Measurements from ENCODE around the gene ODAD3. TPM values are rescaled to one million over a fixed set of nuclear protein-coding genes. Genes with fewer than 3 reads are reported as not detected.
"Not testable (repeated sequence)": the region's sequence is repeated elsewhere in the genome, so short reads cannot be mapped to it uniquely, and the experiment has no call there.

The ODAD3 gene
- total RNA-seq, 1 experiment from 2014 or later, result 1.9 TPM

DNA sequence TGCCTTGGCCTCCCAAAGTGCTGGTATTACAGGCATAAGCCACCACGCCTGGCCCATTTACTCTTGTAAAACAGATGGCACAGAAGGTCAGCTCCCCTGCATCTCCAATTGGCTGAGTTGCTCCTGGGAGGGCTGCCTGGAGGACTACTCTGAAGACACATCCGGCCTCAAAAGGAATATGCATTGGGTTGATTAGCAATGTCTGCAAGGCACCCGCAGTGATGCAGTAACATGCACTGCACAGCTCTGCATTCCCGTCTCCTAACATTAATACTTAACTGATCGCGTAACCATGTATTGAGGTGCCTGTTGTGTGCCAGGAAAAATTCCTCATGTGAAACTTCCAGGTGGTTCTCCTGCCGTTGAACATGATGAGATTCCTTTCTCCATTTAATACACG lies 40.9 kb upstream of the ODAD3 start:
- POLR2A ChIA-PET, result no interaction called here
- H3K4me1 ChIP-seq (ENCODE audit: control insufficient read depth, insufficient read depth, low read length), result no peaks in the 10 kb centered on the region
- H3K27ac ChIP-seq (ENCODE audit: low read length), result no peak overlapping the region
- ATAC-seq (no peak), DNase-seq (ENCODE audit: low read depth, low spot score) (no peak)
- no peaks in the 10 kb centered on the region for H3K27me3 ChIP-seq (ENCODE audit: control insufficient read depth, insufficient read depth, low read length)
- intact Hi-C loops (cut with micrococcal nuclease; ENCODE audit: unreplicated experiment), result no loop called here
- CTCF ChIA-PET, result no interaction called here
- H3K9me3 ChIP-seq (ENCODE audit: control insufficient read depth, insufficient read depth, low read depth, low read length), result no peaks in the 10 kb centered on the region
- TF ChIP-seq, protein P1, sequence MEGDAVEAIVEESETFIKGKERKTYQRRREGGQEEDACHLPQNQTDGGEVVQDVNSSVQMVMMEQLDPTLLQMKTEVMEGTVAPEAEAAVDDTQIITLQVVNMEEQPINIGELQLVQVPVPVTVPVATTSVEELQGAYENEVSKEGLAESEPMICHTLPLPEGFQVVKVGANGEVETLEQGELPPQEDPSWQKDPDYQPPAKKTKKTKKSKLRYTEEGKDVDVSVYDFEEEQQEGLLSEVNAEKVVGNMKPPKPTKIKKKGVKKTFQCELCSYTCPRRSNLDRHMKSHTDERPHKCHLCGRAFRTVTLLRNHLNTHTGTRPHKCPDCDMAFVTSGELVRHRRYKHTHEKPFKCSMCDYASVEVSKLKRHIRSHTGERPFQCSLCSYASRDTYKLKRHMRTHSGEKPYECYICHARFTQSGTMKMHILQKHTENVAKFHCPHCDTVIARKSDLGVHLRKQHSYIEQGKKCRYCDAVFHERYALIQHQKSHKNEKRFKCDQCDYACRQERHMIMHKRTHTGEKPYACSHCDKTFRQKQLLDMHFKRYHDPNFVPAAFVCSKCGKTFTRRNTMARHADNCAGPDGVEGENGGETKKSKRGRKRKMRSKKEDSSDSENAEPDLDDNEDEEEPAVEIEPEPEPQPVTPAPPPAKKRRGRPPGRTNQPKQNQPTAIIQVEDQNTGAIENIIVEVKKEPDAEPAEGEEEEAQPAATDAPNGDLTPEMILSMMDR (IDR thresholded peaks at IDR 0.05), result no peak
- TF ChIP-seq, protein P2, sequence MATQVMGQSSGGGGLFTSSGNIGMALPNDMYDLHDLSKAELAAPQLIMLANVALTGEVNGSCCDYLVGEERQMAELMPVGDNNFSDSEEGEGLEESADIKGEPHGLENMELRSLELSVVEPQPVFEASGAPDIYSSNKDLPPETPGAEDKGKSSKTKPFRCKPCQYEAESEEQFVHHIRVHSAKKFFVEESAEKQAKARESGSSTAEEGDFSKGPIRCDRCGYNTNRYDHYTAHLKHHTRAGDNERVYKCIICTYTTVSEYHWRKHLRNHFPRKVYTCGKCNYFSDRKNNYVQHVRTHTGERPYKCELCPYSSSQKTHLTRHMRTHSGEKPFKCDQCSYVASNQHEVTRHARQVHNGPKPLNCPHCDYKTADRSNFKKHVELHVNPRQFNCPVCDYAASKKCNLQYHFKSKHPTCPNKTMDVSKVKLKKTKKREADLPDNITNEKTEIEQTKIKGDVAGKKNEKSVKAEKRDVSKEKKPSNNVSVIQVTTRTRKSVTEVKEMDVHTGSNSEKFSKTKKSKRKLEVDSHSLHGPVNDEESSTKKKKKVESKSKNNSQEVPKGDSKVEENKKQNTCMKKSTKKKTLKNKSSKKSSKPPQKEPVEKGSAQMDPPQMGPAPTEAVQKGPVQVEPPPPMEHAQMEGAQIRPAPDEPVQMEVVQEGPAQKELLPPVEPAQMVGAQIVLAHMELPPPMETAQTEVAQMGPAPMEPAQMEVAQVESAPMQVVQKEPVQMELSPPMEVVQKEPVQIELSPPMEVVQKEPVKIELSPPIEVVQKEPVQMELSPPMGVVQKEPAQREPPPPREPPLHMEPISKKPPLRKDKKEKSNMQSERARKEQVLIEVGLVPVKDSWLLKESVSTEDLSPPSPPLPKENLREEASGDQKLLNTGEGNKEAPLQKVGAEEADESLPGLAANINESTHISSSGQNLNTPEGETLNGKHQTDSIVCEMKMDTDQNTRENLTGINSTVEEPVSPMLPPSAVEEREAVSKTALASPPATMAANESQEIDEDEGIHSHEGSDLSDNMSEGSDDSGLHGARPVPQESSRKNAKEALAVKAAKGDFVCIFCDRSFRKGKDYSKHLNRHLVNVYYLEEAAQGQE (IDR thresholded peaks at IDR 0.05; ENCODE audit: insufficient read depth in 1 of 2, low read depth in 2 of 2, low read length in 1 of 2), result no peak
- TF ChIP-seq SIN3A (IDR thresholded peaks at IDR 0.05; ENCODE audit: borderline replicate concordance, insufficient read depth, low read depth, low read length) (no peak), TCF7L2 (IDR thresholded peaks at IDR 0.05; ENCODE audit: low read depth, low read length) (no peak), POLR2AphosphoS5 (IDR thresholded peaks at IDR 0.05; ENCODE audit: low read depth, low read length) (no peak)
- in situ Hi-C loops (cut with HindIII; ENCODE audit: low pct_unique_long_range_greater_than_20kb, low sequenced_read_pairs), result no loop called here
- no peaks in the 10 kb centered on the region for H3K36me3 ChIP-seq (ENCODE audit: control insufficient read depth, insufficient read depth, low read length)
- BruUV-seq (replicated peaks), result no TSS peak
- H3K4me3 ChIP-seq (ENCODE audit: low read depth in 2 of 2, low read length in 2 of 2), result no peak overlapping the region

DNA sequence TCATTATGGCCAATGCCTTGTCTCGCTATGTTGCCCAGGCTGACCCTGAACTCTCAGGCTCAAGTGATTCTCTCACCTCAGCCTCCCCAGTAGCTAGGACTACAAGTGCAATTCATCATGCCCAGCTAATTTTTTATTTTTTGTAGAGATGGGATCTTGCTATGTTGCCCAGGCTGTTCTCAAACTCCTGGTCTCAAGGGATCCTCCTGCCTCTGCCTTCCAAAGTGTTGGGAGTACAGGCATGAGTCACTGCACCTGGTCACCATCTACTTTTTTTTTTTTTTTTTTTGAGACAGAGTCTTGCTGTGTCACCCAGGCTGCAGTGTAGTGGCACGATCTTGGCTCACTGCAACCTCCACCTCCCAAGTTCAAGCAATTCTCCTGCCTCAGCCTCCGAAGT lies 40.4 kb upstream of the ODAD3 start:
- H3K36me3 ChIP-seq (ENCODE audit: control insufficient read depth, insufficient read depth, low read length); DNase-seq (ENCODE audit: low read depth, low spot score); CTCF ChIA-PET; POLR2A ChIA-PET; BruUV-seq (replicated peaks); ATAC-seq; in situ Hi-C loops (cut with HindIII; ENCODE audit: low pct_unique_long_range_greater_than_20kb, low sequenced_read_pairs); H3K27me3 ChIP-seq (ENCODE audit: control insufficient read depth, insufficient read depth, low read length); H3K4me1 ChIP-seq (ENCODE audit: control insufficient read depth, insufficient read depth, low read length); H3K27ac ChIP-seq (ENCODE audit: low read length); intact Hi-C loops (cut with micrococcal nuclease; ENCODE audit: unreplicated experiment); H3K9me3 ChIP-seq (ENCODE audit: control insufficient read depth, insufficient read depth, low read depth, low read length); H3K4me3 ChIP-seq (ENCODE audit: low read depth in 2 of 2, low read length in 2 of 2): not testable (repeated sequence)

DNA sequence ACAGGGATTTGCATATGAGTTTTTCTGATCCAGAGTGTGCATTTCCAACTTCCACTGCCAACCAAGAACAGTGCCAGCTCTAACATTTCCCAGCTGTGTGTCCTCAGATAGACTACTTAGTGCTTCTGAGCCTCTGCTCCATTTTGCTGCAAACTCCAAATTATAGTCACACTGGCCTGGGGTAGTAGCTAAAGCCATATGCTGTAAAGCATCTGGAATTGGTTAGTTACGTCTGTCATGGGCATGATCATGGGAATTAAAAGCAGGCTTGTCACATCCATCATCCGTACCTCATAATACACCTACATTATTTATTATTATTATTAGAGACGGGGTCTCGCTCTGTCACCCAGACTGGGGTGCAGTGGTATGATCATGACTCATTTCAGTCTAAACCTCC lies 38.8 kb upstream of the ODAD3 start:
- TF ChIP-seq POLR2AphosphoS5 (IDR thresholded peaks at IDR 0.05; ENCODE audit: low read depth, low read length), result no peak
- TF ChIP-seq TCF7L2 (IDR thresholded peaks at IDR 0.05; ENCODE audit: low read depth, low read length), result no peak
- TF ChIP-seq, protein P1 (IDR thresholded peaks at IDR 0.05), result no peak
- TF ChIP-seq, protein P2 (IDR thresholded peaks at IDR 0.05; ENCODE audit: insufficient read depth in 1 of 2, low read depth in 2 of 2, low read length in 1 of 2), result no peak
- TF ChIP-seq SIN3A (IDR thresholded peaks at IDR 0.05; ENCODE audit: borderline replicate concordance, insufficient read depth, low read depth, low read length), result no peak
- in situ Hi-C loops (cut with HindIII; ENCODE audit: low pct_unique_long_range_greater_than_20kb, low sequenced_read_pairs) (no loop called here), intact Hi-C loops (cut with micrococcal nuclease; ENCODE audit: unreplicated experiment) (no loop called here)
- BruUV-seq (replicated peaks), result no TSS peak
- Histone ChIP-seq H3K27me3 (ENCODE audit: control insufficient read depth, insufficient read depth, low read length) (no peaks in the 10 kb centered on the region), H3K4me3 (ENCODE audit: low read depth in 2 of 2, low read length in 2 of 2) (no peak overlapping the region), H3K27ac (ENCODE audit: low read length) (no peak overlapping the region), H3K36me3 (ENCODE audit: control insufficient read depth, insufficient read depth, low read length) (no peaks in the 10 kb centered on the region), H3K9me3 (ENCODE audit: control insufficient read depth, insufficient read depth, low read depth, low read length) (no peaks in the 10 kb centered on the region), H3K4me1 (ENCODE audit: control insufficient read depth, insufficient read depth, low read length) (no peaks in the 10 kb centered on the region)
- DNase-seq (ENCODE audit: low read depth, low spot score) (no peak), ATAC-seq (no peak)
- ChIA-PET POLR2A (no interaction called here), CTCF (interaction anchor here (0.6 kb wide), 1 partner anchor 97 kb away, joined by 6 read pairs; no protein-coding TSS in a partner anchor)
